ENCODE measurements around the gene KCNIP2.

KCNIP2 gene

GRCh38 chr10:101817337-101818118 lies 26.1 kb downstream of the KCNIP2 start:
- DNase-seq: peak; percentile 24
- TF ChIP-seq CTCF (IDR thresholded peaks at IDR 0.05; ENCODE audit: low read depth, low read length): no peak
- H3K4me3 ChIP-seq (ENCODE audit: low read depth, low read length): peak overlapping the region; percentile 76

GRCh38 chr10:101816913-101817336 lies 26.7 kb downstream of the KCNIP2 start:
- H3K9me3 ChIP-seq: no peaks in the 10 kb centered on the region
- H3K4me1 ChIP-seq: no peaks in the 10 kb centered on the region
- H3K36me3 ChIP-seq: peaks cover 19% of the 10 kb centered on the region
- no peak for TF ChIP-seq CTCF (IDR thresholded peaks at IDR 0.05; ENCODE audit: low read depth, low read length)
- peak overlapping the region; percentile 76 for H3K4me3 ChIP-seq (ENCODE audit: low read depth, low read length)
- H3K27me3 ChIP-seq: no peaks in the 10 kb centered on the region
- DNase-seq: no peak

More at GRCh38 chr10:101817337-101818118, 26.1 kb downstream of the KCNIP2 start:
- peaks cover 13% of the 10 kb centered on the region for H3K36me3 ChIP-seq
- no peaks in the 10 kb centered on the region for H3K9me3 ChIP-seq
- H3K4me1 ChIP-seq: no peaks in the 10 kb centered on the region
- H3K27me3 ChIP-seq: no peaks in the 10 kb centered on the region

- no peak for DNase-seq
- H3K36me3 ChIP-seq: peaks cover 24% of the 10 kb centered on the region
- H3K4me3 ChIP-seq (ENCODE audit: low read depth, low read length): peak overlapping the region; percentile 76
- no peaks in the 10 kb centered on the region for H3K4me1 ChIP-seq
- TF ChIP-seq CTCF (IDR thresholded peaks at IDR 0.05; ENCODE audit: low read depth, low read length): no peak
- H3K27me3 ChIP-seq: no peaks in the 10 kb centered on the region
- H3K9me3 ChIP-seq: no peaks in the 10 kb centered on the region
Observed at GRCh38 chr10:101816376-101816775, 27.2 kb downstream of the KCNIP2 start.

GRCh38 chr10:101814466-101815071 lies 29.0 kb downstream of the KCNIP2 start:
- no peaks in the 10 kb centered on the region for H3K27me3 ChIP-seq
- H3K4me3 ChIP-seq (ENCODE audit: low read depth, low read length): peak overlapping the region; percentile 76
- DNase-seq: no peak
- no peak for TF ChIP-seq CTCF (IDR thresholded peaks at IDR 0.05; ENCODE audit: low read depth, low read length)
- H3K4me1 ChIP-seq: no peaks in the 10 kb centered on the region
- H3K36me3 ChIP-seq: peaks cover 35% of the 10 kb centered on the region
- no peaks in the 10 kb centered on the region for H3K9me3 ChIP-seq

- Histone ChIP-seq H3K36me3 (peaks cover 49% of the 10 kb centered on the region), H3K4me3 (ENCODE audit: low read depth, low read length) (no peak overlapping the region), H3K9me3 (no peaks in the 10 kb centered on the region), H3K27me3 (no peaks in the 10 kb centered on the region), H3K4me1 (no peaks in the 10 kb centered on the region)
- TF ChIP-seq CTCF (IDR thresholded peaks at IDR 0.05; ENCODE audit: low read depth, low read length): no peak
- DNase-seq: no peak
Observed at GRCh38 chr10:101812606-101813005, 31.0 kb downstream of the KCNIP2 start.

GRCh38 chr10:101807158-101807557 lies 36.4 kb downstream of the KCNIP2 start:
- Histone ChIP-seq H3K27me3 (no peaks in the 10 kb centered on the region), H3K4me1 (no peaks in the 10 kb centered on the region), H3K36me3 (peaks cover 75% of the 10 kb centered on the region), H3K9me3 (no peaks in the 10 kb centered on the region), H3K4me3 (ENCODE audit: low read depth, low read length) (no peak overlapping the region)
- no peak for TF ChIP-seq CTCF (IDR thresholded peaks at IDR 0.05; ENCODE audit: low read depth, low read length)
- no peak for DNase-seq
